GM10248 (cell line): Measurements from ENCODE around the gene PLCB1.
"Not testable (repeated sequence)": the region's sequence is repeated elsewhere in the genome, so short reads cannot be mapped to it uniquely, and the experiment has no call there.

Source experiments
- CTCF ChIA-PET: fragments of 300-600 bp; sonication (Branson Sonifier 250); formaldehyde crosslinking; extraction: SDS; loops from one replicate; lab custom pipeline; 2021; ENCODE audit warnings: antibody characterized with exemption; lab: Yijun Ruan, JAX
- POLR2A ChIA-PET: fragments of 350-650 bp; sonication (Branson Sonifier 250); formaldehyde crosslinking; extraction: SDS; loops from one replicate; lab custom pipeline; 2020; ENCODE audit warnings: antibody characterized with exemption; lab: Yijun Ruan, JAX
- DNase-seq: peaks from one replicate; pipeline ENCODE4 v3.0.0; 2012; ENCODE audit errors: extremely low spot score
- CTCF ChIP-seq: IDR thresholded peaks from 2 replicates; pipeline ENCODE4 v1.5.1; 2012; ENCODE audit warnings: mild to moderate bottlenecking, low read depth; ENCODE audit errors: extremely low read depth, missing control alignments, control extremely low read depth

Gene PLCB1

DNA sequence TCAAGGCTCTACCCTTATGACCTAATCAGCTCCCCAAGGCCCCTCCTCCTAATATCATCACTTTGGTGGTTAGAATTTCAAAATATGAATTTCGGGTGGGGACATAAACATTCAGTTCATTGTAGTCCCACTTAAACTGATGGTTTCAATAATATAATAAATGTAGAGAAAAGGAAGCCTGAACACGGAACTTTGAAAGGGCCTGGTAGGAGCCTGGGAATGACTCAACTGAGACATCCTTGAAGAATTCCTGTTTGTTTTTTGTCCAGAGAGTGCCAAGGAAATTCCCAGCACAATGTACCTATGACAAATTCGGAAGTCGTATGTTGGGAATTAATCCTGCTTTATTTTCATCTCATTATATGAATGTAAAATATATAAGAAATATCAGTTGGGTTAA, 457.9 kb downstream of the PLCB1 start:
- POLR2A ChIA-PET = no interaction called here
- no peak for DNase-seq
- TF ChIP-seq CTCF = no peak
- CTCF ChIA-PET = no interaction called here

GRCh38 chr20:8600910-8601541, 469.0 kb downstream of the PLCB1 start:
- POLR2A ChIA-PET, DNase-seq: not testable (repeated sequence)
- CTCF ChIA-PET = interaction anchor here (1.9 kb wide), 1 partner anchor 120 kb away, joined by 8 read pairs; no protein-coding TSS in a partner anchor

GRCh38 chr20:8601542-8601912, 469.5 kb downstream of the PLCB1 start:
- POLR2A ChIA-PET = no interaction called here
- no peak for TF ChIP-seq CTCF
- CTCF ChIA-PET = interaction anchor here (1.9 kb wide), 1 partner anchor 120 kb away, joined by 8 read pairs; no protein-coding TSS in a partner anchor
- DNase-seq = peak; percentile 61

- CTCF ChIA-PET = interaction anchor here (1.1 to 1.9 kb wide), 3 partner anchors 42 to 155 kb away, joined by 3 to 8 read pairs (median 3); no protein-coding TSS in a partner anchor
- TF ChIP-seq CTCF = no peak
- DNase-seq = peak; percentile 17
- POLR2A ChIA-PET = no interaction called here
Observed at GRCh38 chr20:8602389-8603116, 470.5 kb downstream of the PLCB1 start.

- CTCF ChIA-PET = interaction anchor here (1.5 kb wide), 1 partner anchor 19 kb away, joined by 4 read pairs; no protein-coding TSS in a partner anchor
- TF ChIP-seq CTCF = no peak
- no peak for DNase-seq
- POLR2A ChIA-PET = no interaction called here
Observed at GRCh38 chr20:8608470-8608869, 476.4 kb downstream of the PLCB1 start.

- ChIA-PET CTCF (no interaction called here), POLR2A (no interaction called here)
- no peak for TF ChIP-seq CTCF
- no peak for DNase-seq
Observed at GRCh38 chr20:8616792-8617191, 484.7 kb downstream of the PLCB1 start.

DNA sequence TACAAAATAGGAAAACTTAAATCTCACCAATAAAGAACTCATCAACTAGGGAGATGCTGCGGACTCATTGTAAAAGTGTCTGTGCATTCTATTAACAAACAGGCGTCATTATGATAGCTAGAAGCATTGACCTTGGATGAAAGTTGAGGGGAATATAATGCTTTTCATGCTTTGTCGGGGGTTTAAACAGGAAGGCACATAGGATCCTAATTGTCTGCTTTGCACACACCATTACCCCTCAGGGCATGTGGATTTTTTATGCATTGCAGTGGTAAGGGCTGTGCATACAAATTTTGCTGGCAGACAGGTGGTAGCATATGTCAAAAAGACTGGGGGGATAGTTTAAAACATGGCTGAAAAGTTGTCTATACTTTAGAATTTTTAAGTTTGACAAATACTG, 488.9 kb downstream of the PLCB1 start:
- CTCF ChIA-PET = no interaction called here
- POLR2A ChIA-PET = no interaction called here
- no peak for TF ChIP-seq CTCF
- no peak for DNase-seq
